Measurements from ENCODE around the gene FIP1L1. TPM values are rescaled to one million over a fixed set of nuclear protein-coding genes. Genes with fewer than 3 reads are reported as not detected.
A peak's percentile ranks its signal among the peaks of the same experiment; 100 is the strongest.
"Not testable (repeated sequence)": the region's sequence is repeated elsewhere in the genome, so short reads cannot be mapped to it uniquely, and the experiment has no call there.

Gene FIP1L1
- total and polyA plus RNA-seq, 2 donors (not counting 3 experiments of a cell fraction or from before 2014, with no cell fraction given): 18.9 to 51.9 TPM

DNA sequence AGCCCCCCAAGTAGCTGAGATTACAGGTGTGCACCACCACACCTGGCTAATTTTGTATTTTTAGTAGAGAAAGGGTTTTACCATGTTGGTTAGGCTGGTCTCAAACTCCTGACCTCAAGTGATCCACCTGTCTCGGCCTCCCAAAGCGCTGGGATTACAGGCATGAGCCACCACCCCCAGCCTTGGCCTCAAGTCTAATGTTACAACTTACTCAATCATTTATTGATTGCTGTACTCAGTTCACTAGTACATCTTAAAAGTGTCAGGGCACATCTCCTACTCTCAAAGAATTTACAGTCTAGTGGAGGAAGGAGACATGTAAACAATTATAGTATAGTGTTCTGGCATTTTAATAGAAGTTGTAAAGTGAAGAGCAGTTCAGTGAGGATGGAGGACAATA is 31.0 kb upstream of the FIP1L1 start:
- intact Hi-C loops (cut with micrococcal nuclease); H3K4me1 ChIP-seq (ENCODE audit: control insufficient read depth, extremely low read depth, insufficient read depth, low read length); H3K4me3 ChIP-seq (replicated peaks in 1 of 3; ENCODE audit: insufficient read depth in 1 of 3, low read depth in 1 of 3, low read length in 3 of 3); dilution Hi-C loops (cut with MboI; ENCODE audit: extremely low pct_ligation_motif_present, low sequenced_read_pairs); BruUV-seq (replicated peaks); FAIRE-seq; H3K9me1 ChIP-seq (replicated peaks; ENCODE audit: control insufficient read depth, extremely low read depth, insufficient read depth, low read length); H3K4me2 ChIP-seq (ENCODE audit: insufficient read depth, low read length); H3K36me3 ChIP-seq (ENCODE audit: control insufficient read depth in 2 of 2, extremely low read depth in 1 of 2, insufficient read depth in 2 of 2, low read length in 2 of 2); H3K27ac ChIP-seq (ENCODE audit: insufficient read depth, low read depth, low read length); DNase-seq (ENCODE audit: low read depth, low spot score); H3K79me2 ChIP-seq (ENCODE audit: control insufficient read depth, insufficient read depth, low read length); H4K20me1 ChIP-seq (replicated peaks; ENCODE audit: control insufficient read depth, extremely low read depth, insufficient read depth, low read length); H3K9me3 ChIP-seq (replicated peaks; ENCODE audit: control insufficient read depth, insufficient read depth, low read length); H3K27me3 ChIP-seq (ENCODE audit: control insufficient read depth in 2 of 2, insufficient read depth in 2 of 2, low read length in 2 of 2); POLR2A ChIA-PET; H3K9ac ChIP-seq (replicated peaks; ENCODE audit: extremely low read depth, insufficient read depth, low read length); H2AFZ ChIP-seq (ENCODE audit: low read depth, low read length): not testable (repeated sequence)
- CTCF ChIA-PET: interaction anchor here (0.9 to 1.5 kb wide), 3 partner anchors 10 to 363 kb away, joined by 3 to 5 read pairs (median 3); no protein-coding TSS in a partner anchor

DNA sequence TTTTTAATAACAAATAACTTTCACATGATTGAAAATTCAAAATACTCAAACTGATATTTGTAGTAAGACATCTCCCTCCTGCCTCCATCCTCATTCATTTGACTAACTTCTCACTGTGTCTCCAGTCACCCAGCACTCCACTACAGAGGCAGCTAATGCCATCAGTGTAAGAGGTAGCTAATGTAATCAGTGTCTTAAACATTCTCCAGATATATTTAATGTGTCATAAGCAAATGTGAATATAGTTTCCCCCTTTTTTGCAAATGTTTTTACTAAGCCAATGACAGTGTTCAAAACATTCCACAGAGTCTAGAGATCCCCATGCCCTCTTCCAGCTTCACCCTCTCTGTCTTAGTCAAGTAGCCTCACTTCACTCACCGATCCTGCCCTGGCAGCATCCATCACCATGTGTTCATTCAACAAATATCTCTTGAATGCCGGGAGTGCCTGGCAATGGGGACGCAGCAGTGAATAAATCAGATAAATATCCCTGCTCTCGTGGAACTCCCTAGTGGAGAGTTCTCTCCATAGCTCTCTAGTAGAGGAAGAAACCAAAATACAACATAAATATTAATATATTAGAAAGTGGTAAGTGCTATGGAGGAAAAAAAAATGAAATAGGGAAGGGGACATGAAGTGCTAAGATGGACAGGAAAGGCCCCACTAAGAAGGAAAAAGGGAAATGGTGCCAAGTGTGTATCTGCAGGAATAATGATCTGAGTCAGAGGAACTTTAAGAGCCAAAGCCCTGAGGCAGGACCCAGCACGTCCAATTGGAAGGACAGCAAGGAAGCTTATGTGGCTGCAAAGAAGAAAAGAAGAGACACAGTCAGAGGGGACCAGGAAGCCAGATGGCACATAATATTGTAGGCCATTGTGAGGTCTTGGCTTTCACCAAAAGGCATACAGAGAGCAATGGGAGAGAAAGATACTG is 30.3 kb upstream of the FIP1L1 start:
- dilution Hi-C loops (cut with MboI; ENCODE audit: extremely low pct_ligation_motif_present, low sequenced_read_pairs): no loop called here
- DNase-seq (ENCODE audit: low read depth, low spot score) (peak; percentile 19), FAIRE-seq (no peak)
- TF ChIP-seq MYC (IDR thresholded peaks at IDR 0.05; ENCODE audit: low read depth, low read length) (no peak), JUN (IDR thresholded peaks at IDR 0.05; ENCODE audit: borderline replicate concordance, insufficient read depth, insufficient read length, low read depth) (no peak), POLR2AphosphoS5 (IDR thresholded peaks at IDR 0.05; ENCODE audit: insufficient read depth, low read depth, low read length) (no peak), FOS (IDR thresholded peaks at IDR 0.05; ENCODE audit: borderline replicate concordance, insufficient read depth, low read length) (no peak), EZH2 (IDR thresholded peaks at IDR 0.05; ENCODE audit: borderline replicate concordance, low read depth, low read length, severe bottlenecking) (no peak), GATA2 (IDR thresholded peaks at IDR 0.05; ENCODE audit: insufficient read depth, insufficient read length, low read depth, low read length) (no peak), POLR2A (IDR thresholded peaks at IDR 0.05; ENCODE audit: low read depth, low read length) (no peak)
- TF ChIP-seq, protein P1, sequence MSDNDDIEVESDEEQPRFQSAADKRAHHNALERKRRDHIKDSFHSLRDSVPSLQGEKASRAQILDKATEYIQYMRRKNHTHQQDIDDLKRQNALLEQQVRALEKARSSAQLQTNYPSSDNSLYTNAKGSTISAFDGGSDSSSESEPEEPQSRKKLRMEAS (IDR thresholded peaks at IDR 0.05; ENCODE audit: insufficient read depth, insufficient read length): no peak
- TF ChIP-seq, protein P2, sequence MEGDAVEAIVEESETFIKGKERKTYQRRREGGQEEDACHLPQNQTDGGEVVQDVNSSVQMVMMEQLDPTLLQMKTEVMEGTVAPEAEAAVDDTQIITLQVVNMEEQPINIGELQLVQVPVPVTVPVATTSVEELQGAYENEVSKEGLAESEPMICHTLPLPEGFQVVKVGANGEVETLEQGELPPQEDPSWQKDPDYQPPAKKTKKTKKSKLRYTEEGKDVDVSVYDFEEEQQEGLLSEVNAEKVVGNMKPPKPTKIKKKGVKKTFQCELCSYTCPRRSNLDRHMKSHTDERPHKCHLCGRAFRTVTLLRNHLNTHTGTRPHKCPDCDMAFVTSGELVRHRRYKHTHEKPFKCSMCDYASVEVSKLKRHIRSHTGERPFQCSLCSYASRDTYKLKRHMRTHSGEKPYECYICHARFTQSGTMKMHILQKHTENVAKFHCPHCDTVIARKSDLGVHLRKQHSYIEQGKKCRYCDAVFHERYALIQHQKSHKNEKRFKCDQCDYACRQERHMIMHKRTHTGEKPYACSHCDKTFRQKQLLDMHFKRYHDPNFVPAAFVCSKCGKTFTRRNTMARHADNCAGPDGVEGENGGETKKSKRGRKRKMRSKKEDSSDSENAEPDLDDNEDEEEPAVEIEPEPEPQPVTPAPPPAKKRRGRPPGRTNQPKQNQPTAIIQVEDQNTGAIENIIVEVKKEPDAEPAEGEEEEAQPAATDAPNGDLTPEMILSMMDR (IDR thresholded peaks at IDR 0.05; ENCODE audit: extremely low read depth in 1 of 2, insufficient read depth in 1 of 2, low read depth in 1 of 2, low read length in 2 of 2): no peak
- no peaks in the 10 kb centered on the region for H3K36me3 ChIP-seq (ENCODE audit: control insufficient read depth in 2 of 2, extremely low read depth in 1 of 2, insufficient read depth in 2 of 2, low read length in 2 of 2)
- no peak overlapping the region for H3K27ac ChIP-seq (ENCODE audit: insufficient read depth, low read depth, low read length)
- H3K79me2 ChIP-seq (ENCODE audit: control insufficient read depth, insufficient read depth, low read length): no peaks in the 10 kb centered on the region
- ChIA-PET CTCF (interaction anchor here (0.8 to 1.5 kb wide), 5 partner anchors 11 to 462 kb away, joined by 3 to 5 read pairs (median 3); no protein-coding TSS in a partner anchor), POLR2A (no interaction called here)
- no peaks in the 10 kb centered on the region for H4K20me1 ChIP-seq (replicated peaks; ENCODE audit: control insufficient read depth, extremely low read depth, insufficient read depth, low read length)
- H3K9me1 ChIP-seq (replicated peaks; ENCODE audit: control insufficient read depth, extremely low read depth, insufficient read depth, low read length): no peaks in the 10 kb centered on the region
- H3K27me3 ChIP-seq (ENCODE audit: control insufficient read depth in 2 of 2, insufficient read depth in 2 of 2, low read length in 2 of 2): no peaks in the 10 kb centered on the region
- H3K4me1 ChIP-seq (ENCODE audit: control insufficient read depth, extremely low read depth, insufficient read depth, low read length): peaks cover 4% of the 10 kb centered on the region
- intact Hi-C loops (cut with micrococcal nuclease): no loop called here
- no peak overlapping the region for H3K4me2 ChIP-seq (ENCODE audit: insufficient read depth, low read length)
- H3K4me3 ChIP-seq (replicated peaks in 1 of 3; ENCODE audit: insufficient read depth in 1 of 3, low read depth in 1 of 3, low read length in 3 of 3): no peak overlapping the region
- H2AFZ ChIP-seq (ENCODE audit: low read depth, low read length): no peak overlapping the region
- no peaks in the 10 kb centered on the region for H3K9me3 ChIP-seq (replicated peaks; ENCODE audit: control insufficient read depth, insufficient read depth, low read length)
- no peak overlapping the region for H3K9ac ChIP-seq (replicated peaks; ENCODE audit: extremely low read depth, insufficient read depth, low read length)
- BruUV-seq (replicated peaks): no TSS peak

Data from endothelial cell of umbilical vein (primary cell).